Kidney capillary endothelial cell (primary cell): ENCODE measurements around the gene DNAJC22.
"Not testable (repeated sequence)": the region's sequence is repeated elsewhere in the genome, so short reads cannot be mapped to it uniquely, and the experiment has no call there.

Experiments
- DNase-seq: peaks from one replicate; pipeline ENCODE4 v3.0.0-alpha.2; 2018; ENCODE audit warnings: low spot score

The DNAJC22 gene

GRCh38 chr12:49375406-49375805 is 28.7 kb downstream of the DNAJC22 start:
- no peak for DNase-seq

DNA sequence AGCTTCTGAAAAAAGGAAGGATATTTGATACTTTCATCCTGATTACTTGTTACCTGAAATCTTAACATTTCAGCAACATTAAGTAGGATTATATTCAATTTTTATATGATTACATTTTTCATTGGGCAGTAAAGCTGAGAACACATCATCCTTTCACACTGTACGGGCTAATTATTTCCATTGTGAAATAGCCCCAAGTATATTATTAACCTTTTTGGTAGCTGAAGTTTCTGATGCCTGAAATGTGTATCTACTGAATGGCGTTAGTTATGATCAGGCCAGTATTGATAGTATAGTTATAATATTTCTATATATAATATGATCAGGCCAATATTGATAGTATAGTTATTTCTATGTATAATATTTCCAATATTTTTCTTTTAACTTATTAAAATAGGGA is 30.7 kb downstream of the DNAJC22 start:
- no peak for DNase-seq

DNA sequence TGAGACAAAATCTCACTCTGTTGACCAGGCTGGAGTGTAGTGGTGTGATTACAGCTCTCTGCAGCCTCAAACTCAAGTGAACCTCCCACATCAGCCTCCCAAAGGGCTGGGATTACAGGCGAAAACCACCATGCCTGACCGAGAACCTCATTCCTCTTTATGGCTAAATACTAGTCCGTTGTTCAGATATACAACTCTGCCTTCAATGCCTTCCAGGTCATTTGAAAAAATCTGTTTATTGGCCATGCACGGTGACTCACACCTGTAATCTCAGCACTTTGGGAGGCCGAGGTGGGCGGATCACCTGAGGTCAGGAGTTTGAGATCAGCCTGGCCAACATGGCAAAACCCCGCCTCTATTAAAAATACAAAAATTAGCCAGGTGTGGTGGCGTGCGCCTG is 33.5 kb downstream of the DNAJC22 start:
- not testable (repeated sequence) for DNase-seq

DNA sequence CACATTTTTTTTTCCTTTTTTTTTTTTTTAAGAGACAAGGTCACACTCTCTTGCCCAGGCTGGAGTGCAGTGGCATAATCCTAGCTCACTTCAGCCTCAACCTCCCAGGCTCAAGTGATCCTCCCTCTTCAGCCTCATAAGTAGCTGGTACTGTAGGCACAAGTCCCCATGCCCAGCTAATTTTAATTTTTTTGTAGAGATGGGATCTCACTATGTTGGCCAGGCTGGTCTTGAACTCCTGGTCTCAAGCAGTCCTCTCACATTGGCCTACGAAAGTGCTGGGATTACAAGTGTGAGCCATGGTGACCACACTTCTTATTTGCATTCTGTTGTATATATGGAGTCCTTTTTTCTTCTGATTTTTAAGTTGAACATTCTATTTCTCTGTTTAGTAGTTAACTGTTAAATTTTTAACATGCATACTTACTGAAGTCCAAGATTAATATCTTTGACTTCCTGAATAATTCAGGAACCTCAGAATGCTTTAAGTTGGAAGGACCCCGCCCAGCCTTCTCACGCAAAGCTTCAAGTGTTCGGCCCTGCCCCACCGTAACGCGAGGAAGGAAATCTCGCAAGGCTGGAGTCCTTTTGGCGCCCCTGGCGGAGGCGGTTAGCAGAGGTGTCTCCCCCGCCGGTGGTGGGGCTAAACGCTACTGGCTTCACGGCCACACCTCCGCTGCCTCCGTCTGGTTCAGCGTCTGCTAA is 42.1 kb downstream of the DNAJC22 start:
- no peak for DNase-seq

- DNase-seq, result no peak
Measured at GRCh38 chr12:49389387-49389703, 42.7 kb downstream of the DNAJC22 start.

DNA sequence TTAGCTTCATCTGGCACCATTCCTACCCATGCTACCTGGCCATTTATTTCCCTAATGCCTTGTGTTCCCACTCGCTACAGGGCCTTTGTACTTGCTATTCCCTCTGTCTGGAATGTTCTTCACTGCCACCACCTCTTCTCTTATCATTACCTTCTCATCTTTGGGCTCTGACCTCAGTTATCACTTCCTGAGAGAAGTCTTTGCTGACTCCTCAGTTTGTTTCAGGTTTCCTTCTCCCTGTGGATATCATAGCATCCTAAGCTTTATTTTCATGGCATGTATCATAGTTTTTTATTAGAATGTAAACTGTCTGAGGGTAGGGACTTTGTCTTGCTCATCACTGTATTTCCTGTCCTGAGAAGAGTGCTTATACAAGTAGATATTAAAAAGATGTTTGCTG is 50.3 kb downstream of the DNAJC22 start:
- no peak for DNase-seq

DNA sequence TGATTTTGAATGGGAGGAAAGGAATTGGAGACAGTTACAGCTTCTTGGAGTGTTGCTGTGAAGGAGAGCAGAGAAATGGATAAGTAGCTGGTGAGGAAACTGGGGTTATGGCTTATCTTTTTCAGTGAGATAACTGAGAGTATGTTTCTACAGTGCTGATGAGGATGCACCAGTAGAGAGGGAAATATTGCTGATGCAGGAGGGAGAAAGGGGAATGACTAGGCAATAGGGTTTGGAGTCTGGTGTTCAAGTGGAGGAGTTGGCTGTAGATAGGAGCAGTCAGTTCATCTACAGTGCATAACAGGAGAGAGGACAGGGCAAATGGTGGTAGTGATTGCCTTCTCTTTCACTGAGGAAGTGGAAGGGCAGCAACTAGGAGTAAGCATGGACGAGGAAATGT is 53.6 kb downstream of the DNAJC22 start:
- DNase-seq, result no peak
